Posterior vena cava (tissue), 2 donors: ENCODE results near the gene APAF1. TPM values are rescaled to one million over a fixed set of nuclear protein-coding genes. Genes with fewer than 3 reads are reported as not detected.

Experiments used
- DNase-seq: peaks from one replicate; pipeline ENCODE4 v3.0.0-alpha.2; 2020; ENCODE audit warnings: low spot score
- intact Hi-C, 2 donors: fragments of 100-400 bp; cut with DNase I; formaldehyde crosslinking; loops; one replicate each; pipeline versions ENCODE4 v1.14.1 to v1.14.2; 2022 to 2023
- total RNA-seq, 2 donors: library from RNA; stranded (reverse); fragmentation: NEBNext Ultra II Directional; extraction: Animal tissue kit (Norgen Biotek cat#: 25700); gene quantifications; one replicate each; pipeline ENCODE4 v1.2.1, GENCODE V29; 2021
- donor health status: DM: yes; HTN: yes; CAD: no.
- donor health status: DM: yes; HTN: yes; CAD: no.

The APAF1 gene
- total RNA-seq, 2 donors from 2014 or later, result 11.5 to 13.0 TPM

GRCh38 chr12:98653866-98654493, 8.9 kb downstream of the APAF1 start:
- intact Hi-C loops, result no loop called here
- DNase-seq, result no peak

DNA sequence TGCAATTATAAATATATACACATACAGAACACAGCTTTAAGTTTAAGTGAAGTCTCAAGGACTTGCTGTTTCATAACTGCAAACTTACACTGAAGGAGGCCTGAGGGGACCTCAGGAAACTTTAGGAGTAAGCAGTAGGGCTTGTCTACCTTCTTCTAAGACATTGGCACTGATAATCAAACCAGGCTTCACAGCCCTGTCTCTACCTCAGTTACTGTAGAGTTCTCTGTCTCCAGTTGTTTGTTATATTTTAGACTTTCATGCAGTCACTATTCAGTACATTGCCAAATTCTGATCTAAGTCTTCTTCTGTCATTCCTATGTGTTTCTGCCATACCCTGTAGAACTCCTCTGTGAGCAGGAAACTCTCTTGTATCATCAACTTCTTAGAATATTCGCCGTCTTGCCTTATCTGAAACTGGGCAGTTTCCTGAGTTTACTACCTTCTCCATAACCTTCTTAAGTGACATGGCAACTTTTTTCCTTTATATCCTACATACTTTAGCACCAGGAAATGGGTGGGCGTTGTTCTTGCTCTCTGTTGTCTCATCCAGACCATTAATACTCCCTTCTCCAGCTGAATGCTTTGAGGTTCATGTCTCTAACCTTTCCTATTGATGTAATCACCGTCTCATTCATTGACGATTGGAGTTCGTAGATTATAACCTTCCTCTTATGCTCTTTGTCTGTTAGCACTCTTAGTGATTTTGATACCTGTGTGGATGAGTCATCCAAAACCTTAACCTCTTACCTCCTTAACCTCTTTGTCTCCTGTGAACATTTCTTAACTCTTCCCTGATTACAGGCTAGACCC, 11.4 kb downstream of the APAF1 start:
- no peak for DNase-seq
- intact Hi-C loops, result no loop called here

DNA sequence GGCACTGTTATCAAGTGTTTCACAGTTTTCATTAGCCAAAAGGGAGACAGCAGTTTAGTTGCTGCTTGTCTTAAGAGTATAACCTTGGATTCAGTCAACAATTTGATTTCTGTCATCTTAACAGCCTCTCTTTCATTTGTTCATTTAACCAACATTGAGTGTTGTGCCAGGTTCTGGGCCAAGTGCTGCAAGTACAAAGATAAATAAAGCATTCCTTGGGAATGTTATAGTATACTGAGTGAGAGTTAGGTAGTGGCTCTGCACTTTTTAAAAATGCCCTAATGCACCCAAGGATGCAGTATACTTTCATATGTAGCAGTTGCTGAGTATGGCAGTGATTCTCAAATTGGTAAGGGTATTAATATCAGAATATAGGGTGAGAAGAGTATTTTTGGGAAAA, 15.4 kb downstream of the APAF1 start:
- DNase-seq, result no peak

GRCh38 chr12:98669751-98670150, 24.7 kb downstream of the APAF1 start:
- DNase-seq, result no peak
- intact Hi-C loops, result no loop called here

More for the DNA sequence above, 15.4 kb downstream of the APAF1 start:
- intact Hi-C loops, result no loop called here

DNA sequence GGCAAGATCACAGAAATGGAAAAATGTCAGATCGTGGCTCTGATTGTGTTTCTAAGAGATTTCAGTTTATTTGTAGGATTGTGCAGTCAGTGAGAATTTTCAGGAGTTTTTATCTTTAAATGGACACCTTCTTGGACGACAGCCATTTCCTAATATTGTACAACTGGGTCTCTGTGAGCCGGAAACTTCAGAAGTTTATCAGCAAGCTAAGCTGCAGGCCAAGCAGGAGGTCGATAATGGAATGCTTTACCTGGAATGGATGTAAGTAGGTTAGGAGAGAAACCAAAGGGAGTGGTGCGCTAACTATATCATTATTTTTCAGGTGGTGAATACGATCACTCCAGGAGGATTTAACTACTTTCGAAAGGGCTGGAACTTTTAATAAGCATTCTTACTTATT, 26.4 kb downstream of the APAF1 start:
- intact Hi-C loops, result no loop called here
- DNase-seq, result no peak

- no peak for DNase-seq
- intact Hi-C loops, result no loop called here
Observed at GRCh38 chr12:98674841-98675240, 29.8 kb downstream of the APAF1 start.

- intact Hi-C loops, result no loop called here
- no peak for DNase-seq
Observed at GRCh38 chr12:98678236-98678945, 33.3 kb downstream of the APAF1 start.

- DNase-seq, result no peak
- intact Hi-C loops, result no loop called here
Observed at GRCh38 chr12:98678946-98679610, 34.0 kb downstream of the APAF1 start.

DNA sequence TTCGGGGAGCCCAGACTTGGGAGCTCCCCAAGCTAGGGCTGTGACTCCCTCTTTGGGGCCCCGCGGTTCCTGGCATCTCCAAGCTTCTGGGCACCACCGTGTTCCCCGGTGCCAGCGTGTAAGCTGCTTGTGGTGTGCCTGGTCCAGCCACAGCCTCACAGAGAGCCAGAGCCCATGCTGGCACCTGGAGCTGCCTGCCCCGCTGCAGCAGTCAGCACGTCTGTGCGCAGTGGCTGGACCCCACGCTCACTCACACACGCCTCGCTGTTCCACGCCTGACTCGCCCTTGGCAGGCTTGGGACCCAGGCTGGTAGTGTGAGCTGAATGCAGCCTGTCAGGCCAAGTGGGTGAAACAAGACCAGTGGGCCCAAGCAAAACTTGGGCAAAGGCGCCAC, 34.5 kb downstream of the APAF1 start:
- intact Hi-C loops, result no loop called here
- DNase-seq, result no peak

GRCh38 chr12:98684199-98684598, 39.1 kb downstream of the APAF1 start:
- DNase-seq, result no peak

GRCh38 chr12:98686603-98687002, 41.5 kb downstream of the APAF1 start:
- intact Hi-C loops, result no loop called here
- DNase-seq, result no peak

More at GRCh38 chr12:98684199-98684598, 39.1 kb downstream of the APAF1 start:
- intact Hi-C loops, result no loop called here

DNA sequence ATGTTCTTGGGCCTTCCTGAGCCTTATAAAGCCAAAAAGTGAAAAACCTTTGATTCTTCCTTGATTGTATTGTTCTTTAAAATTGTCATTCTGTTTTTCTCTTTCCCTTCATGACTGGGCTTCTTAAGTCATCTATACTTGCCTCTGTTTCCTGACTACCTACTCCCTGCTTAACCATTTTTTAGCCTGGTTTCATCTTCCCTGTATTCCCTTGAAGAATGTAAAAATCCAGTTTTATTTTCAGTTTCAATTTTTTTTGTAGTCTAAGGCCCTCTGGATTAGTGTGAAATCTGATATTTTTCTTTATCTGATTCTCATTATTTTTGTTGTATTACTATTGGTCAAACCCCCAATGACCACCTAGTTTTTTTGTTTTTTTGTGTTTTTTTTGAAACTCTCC, 46.3 kb downstream of the APAF1 start:
- intact Hi-C loops, result no loop called here
- no peak for DNase-seq

- no peak for DNase-seq
- intact Hi-C loops, result no loop called here
Observed at GRCh38 chr12:98696036-98696646, 51.1 kb downstream of the APAF1 start.

- no peak for DNase-seq
- intact Hi-C loops, result no loop called here
Observed at GRCh38 chr12:98697209-98697608, 52.1 kb downstream of the APAF1 start.

GRCh38 chr12:98698603-98699463, 53.7 kb downstream of the APAF1 start:
- intact Hi-C loops, result no loop called here
- no peak for DNase-seq

DNA sequence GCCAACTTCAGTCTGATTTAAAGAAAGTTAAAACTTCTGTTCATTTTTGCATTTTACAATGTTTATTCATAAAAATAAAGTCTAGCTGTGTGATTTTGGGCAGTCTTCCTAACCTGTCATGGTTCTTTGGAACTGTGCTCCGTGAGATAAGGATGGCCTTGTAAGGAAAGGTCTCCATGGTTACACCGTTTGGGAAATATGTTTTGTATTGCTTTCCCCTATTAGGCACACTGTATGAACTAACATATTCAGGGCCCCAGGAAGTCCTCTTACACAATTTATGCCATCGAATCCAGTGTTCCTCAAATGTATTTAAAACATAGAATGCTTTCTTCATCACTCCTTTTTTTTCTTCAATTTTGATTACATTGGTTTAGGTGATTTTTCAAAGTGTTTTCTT, 54.5 kb downstream of the APAF1 start:
- intact Hi-C loops, result no loop called here
- no peak for DNase-seq

DNA sequence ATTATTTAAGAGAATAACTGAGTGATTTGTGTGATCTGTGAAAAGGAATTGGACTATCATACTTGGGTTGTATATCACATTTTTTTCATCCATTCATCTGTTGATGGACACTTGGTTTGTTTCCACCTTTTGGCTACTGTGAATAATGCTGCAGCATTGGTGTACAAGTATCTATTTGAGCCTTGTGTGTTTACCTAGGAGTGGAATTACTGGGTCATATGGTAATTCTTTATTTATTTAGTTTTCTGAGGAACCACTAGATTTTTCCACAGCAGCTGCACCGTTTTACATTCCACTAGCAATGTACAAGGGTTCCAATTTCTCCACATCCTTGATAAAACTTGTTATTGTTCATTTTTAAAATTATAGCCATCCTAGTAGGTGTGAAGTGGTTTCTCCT, 56.1 kb downstream of the APAF1 start:
- intact Hi-C loops, result loop anchor here in 1 of 2 donors (2.0 kb wide), 1 partner anchor 32 kb away; no protein-coding TSS in a partner anchor
- DNase-seq, result no peak

- intact Hi-C loops, result no loop called here
- DNase-seq, result no peak
Observed at GRCh38 chr12:98709022-98709421, 63.9 kb downstream of the APAF1 start.
